IPS-18c (cell line): ENCODE results near the gene AKR1C1.
"Not testable (repeated sequence)": the region's sequence is repeated elsewhere in the genome, so short reads cannot be mapped to it uniquely, and the experiment has no call there.

Experiments used
- H3K4me3 ChIP-seq: 2 replicates; pipeline ENCODE4 v1.7.0; 2013; ENCODE audit warnings: low read depth, mild to moderate bottlenecking, low read length, moderate library complexity; ENCODE audit not compliant: insufficient read depth
- H3K9me3 ChIP-seq: one replicate; pipeline ENCODE4 v1.6.1; 2013; ENCODE audit warnings: mild to moderate bottlenecking, low read length, moderate library complexity; ENCODE audit not compliant: control insufficient read depth, insufficient read depth

AKR1C1 gene

DNA sequence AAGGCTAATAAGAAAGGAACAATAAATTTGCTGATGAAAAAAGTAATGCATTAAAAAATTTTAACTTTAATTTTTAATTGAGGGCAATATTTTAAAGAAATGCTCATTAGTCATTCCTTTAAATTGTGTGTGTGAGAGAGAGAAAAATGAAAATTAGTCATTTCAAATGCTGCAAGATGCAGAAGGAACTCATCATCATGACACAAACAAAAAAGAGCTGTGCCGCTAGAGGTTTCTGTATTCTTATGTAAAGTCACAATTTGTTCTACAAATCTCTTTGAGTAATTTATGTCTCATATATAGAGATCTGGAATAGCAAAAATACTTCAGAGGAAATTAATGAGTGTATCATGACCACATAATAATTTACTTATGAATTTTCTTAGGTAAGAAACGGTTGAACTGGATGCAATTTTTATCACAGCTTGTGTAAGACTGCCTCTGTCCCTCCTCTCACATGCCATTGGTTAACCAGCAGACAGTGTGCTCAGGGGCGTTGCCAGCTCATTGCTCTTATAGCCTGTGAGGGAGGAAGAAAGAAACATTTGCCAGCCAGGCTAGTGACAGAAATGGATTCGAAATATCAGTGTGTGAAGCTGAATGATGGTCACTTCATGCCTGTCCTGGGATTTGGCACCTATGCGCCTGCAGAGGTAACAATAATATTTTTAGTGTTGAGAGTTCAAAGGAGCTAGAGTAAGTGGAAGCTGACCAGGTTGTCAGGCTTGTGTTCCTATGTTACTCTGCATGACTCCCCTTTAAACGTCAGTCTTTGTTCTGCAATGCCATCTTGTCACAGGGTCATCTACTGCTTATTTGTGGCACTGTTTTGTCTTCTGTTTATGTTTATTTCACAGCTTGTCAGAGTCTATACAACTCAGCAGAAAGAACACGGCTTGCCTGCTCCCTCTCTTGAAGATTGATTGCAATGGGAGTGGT lies at the start of gene AKR1C1:
Gene AKR1C1, plus strand, starts transcription at position 540 of the 939 bp plus-strand sequence. Its CDS starts 30 bp downstream, at position 570.
- not testable (repeated sequence) for H3K9me3 ChIP-seq, H3K4me3 ChIP-seq

DNA sequence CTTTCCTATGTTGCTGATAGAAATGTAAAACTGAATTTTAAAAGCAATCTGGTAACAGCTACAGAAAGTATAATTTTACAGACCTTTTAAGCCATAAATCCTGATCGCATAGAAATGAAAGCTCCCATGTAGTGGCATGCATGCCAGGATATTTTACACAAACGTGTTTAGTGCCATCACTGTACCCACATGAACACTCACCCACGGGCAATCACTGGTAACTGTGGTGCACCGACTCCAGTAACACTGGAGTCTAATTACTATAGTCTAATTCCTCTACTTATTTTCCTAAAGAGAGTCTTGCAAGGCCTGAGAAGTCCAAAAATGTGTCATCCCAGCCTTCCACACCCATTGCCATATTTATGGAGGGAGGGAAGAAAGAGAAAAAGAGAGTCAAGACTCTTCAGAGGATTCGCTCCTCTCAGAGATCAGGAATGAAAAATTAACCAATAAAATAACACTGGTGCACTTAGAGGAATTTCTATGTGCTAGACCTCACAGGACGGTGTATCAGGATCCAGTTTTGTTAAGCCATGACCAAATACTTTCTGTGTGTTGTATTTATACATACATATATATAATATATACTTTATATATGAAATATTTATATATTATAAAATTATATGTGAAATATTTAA lies 48.9 kb upstream of the AKR1C1 start:
- Histone ChIP-seq H3K4me3 (no peak overlapping the region), H3K9me3 (peaks cover 3% of the 10 kb centered on the region)

DNA sequence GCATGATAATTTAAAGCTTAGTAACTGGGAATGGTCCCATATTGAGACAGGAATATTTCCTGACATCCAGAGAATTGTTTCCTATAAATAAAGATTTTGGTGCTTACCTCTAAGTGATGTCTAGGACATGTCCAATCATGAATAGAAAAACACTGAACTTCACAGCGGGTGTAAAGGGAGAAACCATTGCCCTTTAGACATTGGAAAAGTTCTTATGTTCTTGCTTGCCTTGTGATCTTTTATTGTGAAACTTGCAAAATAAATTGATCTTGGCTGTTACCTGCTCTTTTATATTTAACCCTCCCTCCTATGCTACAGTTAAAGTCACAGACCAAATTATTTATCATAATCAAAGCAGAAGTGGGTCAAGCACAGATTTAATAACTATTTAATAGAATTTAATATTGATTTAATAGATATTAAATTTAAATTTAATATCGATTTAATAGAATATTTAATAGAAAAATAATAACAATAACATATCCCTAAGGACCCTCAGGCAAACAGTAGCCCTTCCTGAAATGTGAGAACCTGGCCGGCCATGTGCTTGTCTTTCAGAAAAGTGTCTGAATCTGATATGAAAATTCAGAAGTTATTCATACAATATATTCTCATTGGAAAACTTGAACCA lies 47.0 kb upstream of the AKR1C1 start:
- no peak overlapping the region for H3K4me3 ChIP-seq

DNA sequence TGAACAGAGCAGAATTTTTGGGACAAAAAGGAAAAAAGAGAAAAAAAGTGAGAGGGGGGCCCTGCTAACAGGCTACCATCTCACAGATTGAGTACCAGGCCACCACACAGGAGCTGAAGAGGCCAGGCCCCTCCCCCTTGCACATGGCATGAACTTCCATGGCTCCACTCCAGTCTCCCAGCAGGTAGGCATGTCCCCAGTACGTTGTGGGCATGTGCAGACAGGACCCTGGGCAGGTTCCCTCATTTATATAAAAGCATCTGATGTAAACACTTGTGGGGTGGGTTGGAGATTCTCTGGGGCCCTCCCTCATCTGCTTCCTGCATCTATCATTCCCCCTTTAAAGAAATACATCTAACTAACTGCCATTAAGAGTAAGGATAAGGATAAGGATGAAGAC lies 45.0 kb upstream of the AKR1C1 start:
- H3K9me3 ChIP-seq: no peaks in the 10 kb centered on the region
- no peak overlapping the region for H3K4me3 ChIP-seq

More for the DNA sequence above, 47.0 kb upstream of the AKR1C1 start:
- no peaks in the 10 kb centered on the region for H3K9me3 ChIP-seq

DNA sequence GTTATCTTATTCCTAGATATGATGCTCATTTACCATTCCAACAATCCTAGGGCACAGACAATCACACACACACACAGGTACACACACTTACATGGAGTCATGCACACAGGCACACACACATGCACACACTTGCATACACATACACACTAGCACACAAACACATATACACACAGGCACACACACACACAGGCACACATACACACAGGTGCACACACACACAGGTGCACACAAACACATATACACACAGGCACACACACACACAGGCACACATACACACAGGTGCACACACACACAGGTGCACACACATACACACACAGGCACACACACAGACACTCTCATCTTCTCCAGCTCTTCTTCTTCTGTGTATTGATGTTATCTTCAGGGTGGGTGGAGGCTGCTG lies 38.7 kb upstream of the AKR1C1 start:
- H3K9me3 ChIP-seq, H3K4me3 ChIP-seq: not testable (repeated sequence)

DNA sequence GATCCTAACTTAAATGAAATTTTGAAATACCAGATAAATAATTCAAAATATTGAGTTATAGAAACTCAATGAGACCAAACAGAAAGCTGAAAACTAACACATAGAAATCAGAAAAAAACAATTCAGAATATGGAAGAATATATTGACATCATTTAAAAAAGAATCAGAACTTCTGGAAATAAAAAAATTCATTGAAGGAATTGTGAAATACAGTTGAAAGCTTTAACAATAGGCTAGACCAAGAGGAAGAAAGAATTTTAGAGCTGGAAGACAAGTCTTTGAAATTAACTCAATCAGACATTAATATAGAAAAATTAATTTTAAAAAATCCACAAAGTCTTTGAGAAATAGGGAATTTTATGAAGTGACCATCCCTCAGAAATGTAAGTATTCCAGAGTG lies 36.8 kb upstream of the AKR1C1 start:
- Histone ChIP-seq H3K4me3 (no peak overlapping the region), H3K9me3 (no peaks in the 10 kb centered on the region)

DNA sequence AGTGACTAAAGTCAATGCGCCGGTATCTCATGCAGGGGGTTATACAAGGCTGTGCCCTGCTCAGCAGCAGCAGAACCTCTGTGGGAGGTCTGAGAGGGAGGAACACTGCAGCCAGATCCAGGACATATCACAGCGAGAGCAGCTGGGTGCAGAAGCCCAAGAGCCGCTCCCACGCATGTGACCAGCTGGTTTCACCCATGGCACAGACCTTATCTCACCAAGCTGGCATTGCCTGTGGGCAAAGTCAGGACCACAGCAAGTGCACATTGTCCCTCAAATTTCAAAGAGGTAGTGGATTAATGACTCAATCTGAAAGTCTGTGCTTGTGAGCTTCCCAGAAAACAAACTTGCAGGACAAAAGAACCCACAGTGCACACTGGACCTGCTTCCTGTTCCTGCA lies 31.6 kb upstream of the AKR1C1 start:
- H3K9me3 ChIP-seq: no peaks in the 10 kb centered on the region
- H3K4me3 ChIP-seq: no peak overlapping the region

DNA sequence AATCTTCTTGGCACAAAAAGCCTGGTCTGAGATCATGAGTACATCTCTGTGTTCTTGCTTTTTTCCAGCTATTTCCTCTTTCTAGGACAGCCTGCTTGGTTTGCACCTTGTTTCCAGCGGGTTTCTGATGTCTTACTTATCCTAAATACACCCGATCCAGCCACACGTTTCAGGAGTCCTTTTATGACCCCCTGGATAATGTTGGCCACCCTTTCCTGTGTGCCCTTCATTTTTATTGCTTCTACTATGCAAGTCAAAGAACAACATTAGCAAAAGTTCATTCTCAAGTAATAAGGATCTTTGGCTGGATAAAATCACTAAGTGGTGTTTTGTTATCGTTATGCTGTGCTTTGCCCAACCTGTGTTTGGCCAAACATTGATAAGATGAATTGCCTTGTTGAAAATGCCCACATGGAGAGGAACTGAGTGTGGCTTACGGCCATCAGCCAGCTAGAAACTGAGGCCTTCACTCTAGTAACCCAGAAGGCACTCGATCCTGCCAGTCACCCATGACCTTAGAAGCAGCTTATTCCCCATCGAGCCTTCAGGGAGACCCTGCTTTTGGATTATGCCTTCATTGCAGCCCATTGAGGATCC lies 28.7 kb upstream of the AKR1C1 start:
- H3K4me3 ChIP-seq: no peak overlapping the region
- H3K9me3 ChIP-seq: no peaks in the 10 kb centered on the region

DNA sequence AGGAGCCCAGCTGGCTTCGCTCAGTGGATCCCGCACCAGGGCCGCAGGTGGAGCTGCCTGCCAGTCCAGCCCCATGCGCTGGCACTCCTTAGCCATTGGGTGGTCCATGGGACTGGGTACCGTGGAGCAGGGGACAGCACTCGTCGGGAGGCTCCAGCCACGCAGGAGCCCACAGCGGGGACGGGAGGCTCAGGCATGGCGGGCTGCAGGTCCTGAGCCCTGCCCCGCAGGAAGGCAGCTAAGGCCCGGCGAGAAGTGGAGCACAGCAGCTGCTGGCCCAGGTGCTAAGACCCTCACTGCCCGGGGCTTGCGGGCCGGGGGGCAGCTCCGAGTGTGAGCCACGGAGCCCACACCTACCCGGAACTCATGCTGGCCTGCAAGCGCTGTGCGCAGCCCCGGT lies 25.9 kb upstream of the AKR1C1 start:
- H3K9me3 ChIP-seq: no peaks in the 10 kb centered on the region
- no peak overlapping the region for H3K4me3 ChIP-seq

DNA sequence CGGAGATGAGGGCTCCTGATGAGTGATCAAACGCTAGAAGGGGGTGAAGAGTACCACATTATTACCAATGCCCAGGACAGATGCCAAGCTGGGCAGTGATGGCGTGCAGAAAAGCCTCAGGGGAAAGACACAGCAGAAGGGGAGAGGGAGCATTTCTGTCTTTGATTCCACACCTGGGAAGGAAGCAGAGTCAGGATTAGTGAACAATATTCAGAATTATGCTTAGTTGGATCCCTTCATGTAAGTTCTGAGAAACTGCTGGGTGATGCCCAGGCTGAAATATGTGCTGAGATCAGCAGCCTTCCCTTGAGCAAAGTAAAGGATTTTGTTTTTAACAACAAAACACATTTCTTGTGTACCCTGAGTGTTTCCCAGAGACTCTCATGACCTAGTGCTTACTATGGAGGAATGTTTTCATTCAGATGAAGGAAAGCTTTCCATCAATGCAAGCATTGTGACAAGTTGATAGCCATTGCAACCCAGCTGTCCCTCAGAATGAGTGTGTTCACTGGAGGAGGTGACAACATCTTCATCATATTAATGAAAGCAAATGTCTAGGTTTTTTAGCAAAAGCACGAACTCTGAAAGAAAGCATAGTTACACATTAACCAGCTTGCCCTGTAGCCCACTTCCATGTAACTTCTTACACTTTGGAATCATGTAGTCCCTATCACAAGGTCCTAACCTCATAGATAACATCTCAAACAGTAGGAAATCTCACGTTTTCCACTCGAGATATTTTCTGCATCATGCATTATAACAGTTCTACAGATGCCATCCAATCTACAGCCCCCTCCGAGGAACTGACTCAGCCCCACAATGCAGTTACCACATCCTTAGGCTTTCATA lies 23.8 kb upstream of the AKR1C1 start:
- Histone ChIP-seq H3K9me3 (no peaks in the 10 kb centered on the region), H3K4me3 (no peak overlapping the region)

DNA sequence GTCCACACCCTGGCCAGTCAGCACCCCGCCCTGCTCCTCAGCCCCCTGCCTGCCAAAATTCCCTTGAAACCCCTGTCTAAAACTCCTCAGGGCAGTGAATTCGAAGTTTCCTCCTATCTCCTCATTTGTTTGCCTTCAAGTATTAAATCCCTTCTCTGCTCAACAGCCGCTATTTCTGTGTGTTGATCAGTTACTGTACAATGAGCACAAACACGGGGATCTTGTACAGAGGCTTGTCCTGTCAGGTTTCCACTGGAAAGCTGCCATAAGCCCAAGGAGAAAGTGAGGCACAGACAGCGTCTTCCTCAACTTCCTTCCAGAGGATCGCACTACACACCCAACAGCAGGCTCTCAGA lies 23.2 kb upstream of the AKR1C1 start:
- not testable (repeated sequence) for H3K9me3 ChIP-seq, H3K4me3 ChIP-seq

DNA sequence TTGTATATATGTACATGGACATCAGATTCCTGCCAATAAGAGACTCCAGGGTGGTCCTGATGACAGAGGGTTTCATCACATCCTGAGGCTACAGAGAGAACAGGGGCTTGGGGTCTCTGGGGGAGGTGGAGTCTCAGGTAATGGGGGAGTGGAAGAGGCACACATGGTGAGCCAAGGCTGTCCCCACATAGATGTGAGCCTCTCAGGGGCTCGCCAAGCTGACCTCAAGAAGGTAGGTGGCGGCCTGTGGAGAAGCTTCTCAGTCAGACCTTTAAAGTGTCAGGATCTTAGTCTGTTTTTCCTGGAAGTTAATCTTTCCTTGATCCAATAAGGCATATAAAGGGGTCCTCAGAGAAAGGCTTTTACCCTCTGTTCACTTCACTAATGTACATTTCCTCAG lies 22.3 kb upstream of the AKR1C1 start:
- not testable (repeated sequence) for H3K9me3 ChIP-seq, H3K4me3 ChIP-seq

DNA sequence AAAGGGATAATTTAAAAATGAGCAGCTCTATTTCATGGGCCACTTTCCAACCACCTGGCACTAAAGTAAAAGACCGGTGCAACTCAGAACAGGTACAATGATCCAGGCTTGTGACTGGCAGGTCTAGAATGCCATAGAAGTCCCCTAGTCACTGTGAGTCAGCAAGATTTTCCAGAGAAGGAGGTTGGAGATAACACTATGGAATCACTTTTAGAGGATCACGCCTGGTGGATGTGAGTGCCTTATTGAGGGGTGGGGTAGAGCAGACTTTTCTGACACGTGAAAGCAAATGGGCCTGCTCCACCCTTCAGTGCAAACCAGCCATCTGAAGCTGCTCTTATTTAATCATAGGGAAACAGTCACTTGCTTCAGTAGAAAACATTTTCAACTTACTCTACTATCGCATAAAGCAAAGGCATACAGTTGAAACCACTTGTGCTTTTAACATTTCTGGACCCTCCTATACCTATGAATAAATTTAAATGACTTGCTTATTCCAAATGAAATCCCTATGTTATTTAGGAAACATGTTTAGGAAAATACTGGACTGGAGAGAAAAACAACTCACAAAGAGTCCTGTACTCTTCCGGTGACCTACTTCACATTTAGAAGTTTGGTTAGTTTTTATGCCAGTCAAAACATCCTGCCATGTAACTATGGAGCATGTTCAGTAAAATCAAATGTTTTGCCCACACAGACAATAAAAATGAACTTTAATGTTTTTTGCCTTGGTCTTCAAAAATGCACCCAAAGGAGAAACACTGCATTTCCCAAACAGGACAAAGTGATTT lies 21.5 kb upstream of the AKR1C1 start:
- Histone ChIP-seq H3K4me3 (no peak overlapping the region), H3K9me3 (no peaks in the 10 kb centered on the region)

DNA sequence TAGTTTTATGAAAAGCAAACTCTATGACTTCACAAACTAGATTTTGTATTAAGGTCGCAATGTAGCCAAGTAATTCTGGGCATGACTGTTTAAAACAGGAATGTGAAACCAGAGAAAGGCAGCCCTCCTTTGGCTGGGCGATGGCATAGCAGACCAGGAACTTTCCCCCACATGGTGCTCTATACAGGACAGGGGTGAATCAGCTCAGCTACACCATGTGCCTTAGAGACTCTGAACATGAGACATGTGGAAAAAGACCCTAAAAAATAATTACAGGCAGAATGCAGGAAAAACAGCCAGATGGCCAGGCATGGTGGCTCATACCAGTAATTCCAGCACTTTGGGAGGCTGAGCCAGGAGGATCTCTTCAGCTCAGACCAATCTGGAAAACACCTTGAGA lies 20.3 kb upstream of the AKR1C1 start:
- not testable (repeated sequence) for H3K4me3 ChIP-seq, H3K9me3 ChIP-seq

DNA sequence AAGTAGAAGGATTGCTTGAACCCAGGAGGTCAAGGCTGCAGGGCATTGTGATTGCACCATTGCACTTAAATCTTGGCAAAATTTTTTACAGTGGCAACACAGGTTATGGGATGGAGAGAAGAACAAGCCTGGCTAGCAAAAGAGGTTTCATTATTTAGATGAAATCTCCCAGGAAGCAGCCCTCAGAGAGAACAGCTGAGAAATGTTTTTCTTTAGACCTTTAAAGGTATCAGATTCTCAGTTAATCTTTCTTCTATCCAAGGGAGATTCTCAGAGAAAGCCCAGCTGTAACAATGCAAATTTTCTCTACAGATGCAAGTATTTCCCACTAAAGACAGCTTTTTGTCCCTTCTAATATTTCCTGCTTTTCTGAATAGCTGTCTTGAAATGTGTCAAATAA lies 19.8 kb upstream of the AKR1C1 start:
- not testable (repeated sequence) for H3K9me3 ChIP-seq, H3K4me3 ChIP-seq

DNA sequence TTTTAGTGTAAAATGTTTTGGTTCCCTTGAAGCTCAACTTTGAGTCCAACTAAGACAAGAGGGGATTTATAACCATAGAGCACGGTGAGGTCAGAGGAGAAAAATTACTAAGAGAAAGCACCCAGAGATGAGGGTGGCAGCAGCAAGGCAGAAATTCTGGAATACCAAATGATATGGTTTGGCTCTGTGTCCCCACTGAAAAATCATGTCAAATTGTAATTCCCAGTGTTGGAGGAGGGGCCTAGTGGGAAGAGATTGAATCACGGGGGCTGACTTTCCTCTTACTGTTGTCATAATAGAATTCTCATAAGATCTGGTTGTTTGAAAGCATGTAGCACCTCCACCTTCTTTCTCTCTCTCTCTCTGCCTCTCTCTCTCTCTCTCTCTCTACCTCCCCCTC lies 19.4 kb upstream of the AKR1C1 start:
- H3K4me3 ChIP-seq: no peak overlapping the region
- H3K9me3 ChIP-seq: no peaks in the 10 kb centered on the region
